Immature natural killer cell (primary cell): ENCODE data around the gene CNOT2. TPM values are rescaled to one million over a fixed set of nuclear protein-coding genes. Genes with fewer than 3 reads are reported as not detected.

Experiments
- DNase-seq, 3 donors: peaks; one replicate each; pipeline ENCODE4 v3.0.0; 2022; ENCODE audit warnings: mixed read lengths in 1 of 3
- H3K27ac Mint-ChIP-seq, 6 donors: one replicate each; pipeline ENCODE4 v1.8.0; 2020; ENCODE audit warnings: mixed read lengths in 6 of 6, mild to moderate bottlenecking in 5 of 6, inconsistent platforms in 4 of 6, moderate library complexity in 3 of 6
- H3K27me3 Mint-ChIP-seq, 3 donors: one replicate each; pipeline ENCODE4 v1.8.0; 2020 to 2021; ENCODE audit warnings: low read depth in 3 of 3, mild to moderate bottlenecking in 3 of 3, mixed read lengths in 3 of 3, moderate library complexity in 3 of 3, inconsistent platforms in 1 of 3
- H3K36me3 Mint-ChIP-seq, 3 donors: one replicate each; pipeline ENCODE4 v1.8.0; 2020; ENCODE audit warnings: mixed read lengths in 3 of 3, inconsistent platforms in 2 of 3, mild to moderate bottlenecking in 2 of 3
- H3K4me1 Mint-ChIP-seq, 2 donors: one replicate each; pipeline ENCODE4 v1.8.0; 2020; ENCODE audit warnings: inconsistent platforms in 2 of 2, mild to moderate bottlenecking in 2 of 2, mixed read lengths in 2 of 2, moderate library complexity in 1 of 2
- H3K4me3 Mint-ChIP-seq, 5 donors: one replicate each; pipeline ENCODE4 v1.8.0; 2020; ENCODE audit warnings: mild to moderate bottlenecking in 5 of 5, mixed read lengths in 5 of 5, inconsistent platforms in 3 of 5, moderate library complexity in 3 of 5
- H3K9me3 Mint-ChIP-seq, 6 donors: one replicate each; pipeline ENCODE4 v1.8.0; 2020; ENCODE audit warnings: mild to moderate bottlenecking in 6 of 6, mixed read lengths in 6 of 6, inconsistent platforms in 4 of 6, moderate library complexity in 3 of 6
- polyA plus RNA-seq, 3 donors: library from polyadenylated mRNA; unstranded; fragments of 300-500 nt; fragmentation: Illumina TruSeq; gene quantifications; one replicate each; pipeline ENCODE4 v1.2.3, GENCODE V29; 2021

The CNOT2 gene, protein sequence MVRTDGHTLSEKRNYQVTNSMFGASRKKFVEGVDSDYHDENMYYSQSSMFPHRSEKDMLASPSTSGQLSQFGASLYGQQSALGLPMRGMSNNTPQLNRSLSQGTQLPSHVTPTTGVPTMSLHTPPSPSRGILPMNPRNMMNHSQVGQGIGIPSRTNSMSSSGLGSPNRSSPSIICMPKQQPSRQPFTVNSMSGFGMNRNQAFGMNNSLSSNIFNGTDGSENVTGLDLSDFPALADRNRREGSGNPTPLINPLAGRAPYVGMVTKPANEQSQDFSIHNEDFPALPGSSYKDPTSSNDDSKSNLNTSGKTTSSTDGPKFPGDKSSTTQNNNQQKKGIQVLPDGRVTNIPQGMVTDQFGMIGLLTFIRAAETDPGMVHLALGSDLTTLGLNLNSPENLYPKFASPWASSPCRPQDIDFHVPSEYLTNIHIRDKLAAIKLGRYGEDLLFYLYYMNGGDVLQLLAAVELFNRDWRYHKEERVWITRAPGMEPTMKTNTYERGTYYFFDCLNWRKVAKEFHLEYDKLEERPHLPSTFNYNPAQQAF
- polyA plus RNA-seq, result 100 to 1,000 TPM in 2 of 3 donors, 10 to 100 TPM in 1; 84.6 to 126 (median 114) TPM

DNA sequence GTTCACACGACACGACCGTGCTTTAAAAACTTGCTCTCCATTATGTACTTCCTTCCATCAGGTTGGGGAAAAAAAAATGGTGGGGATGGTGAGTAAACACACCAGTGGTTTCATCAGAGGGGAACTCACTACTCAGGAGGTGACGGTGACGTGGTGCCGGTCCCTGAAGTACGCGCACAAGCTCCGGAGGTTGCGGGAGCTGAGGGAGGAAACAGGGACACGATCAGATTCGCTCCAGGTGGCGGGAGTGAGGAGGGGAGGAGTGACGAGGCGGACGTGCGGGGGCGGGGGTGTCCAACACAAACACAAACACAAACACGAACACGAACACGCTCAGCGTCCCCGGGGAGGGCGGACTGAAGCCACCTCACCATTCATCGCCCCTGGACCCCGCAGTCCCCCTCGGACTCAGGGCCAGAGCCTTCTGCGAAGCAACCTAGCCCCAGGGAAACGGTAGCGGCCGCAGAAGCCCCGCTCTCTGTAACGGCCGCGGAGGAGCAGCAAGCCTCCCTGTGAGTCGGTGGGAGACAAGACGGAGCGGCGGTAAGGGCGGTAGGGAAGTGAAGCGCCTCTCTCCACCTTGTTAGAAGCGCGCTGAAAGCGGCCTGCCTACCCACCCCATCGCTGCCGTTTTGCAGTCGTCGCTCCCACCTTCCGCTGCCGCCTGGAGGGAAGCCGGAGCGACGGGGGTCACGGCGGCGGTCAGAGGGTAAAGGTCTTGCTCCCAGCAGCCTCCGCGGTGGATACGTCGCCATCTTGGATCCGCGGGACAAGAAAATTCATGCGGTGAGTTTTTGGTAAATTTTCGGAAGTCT lies at the start of gene CNOT2:
Gene CNOT2 (plus strand): TSS at position 739 of the 815 bp plus-strand sequence. CDS start 34,794 bp downstream, outside the sequence.
- Mint-ChIP-seq H3K4me1 (peaks cover 69 to 80% of the 10 kb centered on the region in 2 donors), H3K36me3 (peaks cover 14 to 23% (median 21%) of the 10 kb centered on the region in 3 donors), H3K27ac (peak within 1 kb of the TSS; percentile 98 to 100 (median 99)), H3K9me3 (no peaks in the 10 kb centered on the region), H3K4me3 (peak within 1 kb of the TSS; percentile 94 to 100 (median 99)), H3K27me3 (peaks cover 22 to 31% (median 23%) of the 10 kb centered on the region in 3 donors)
- DNase-seq, result peak; percentile 86 to 91 (median 89)

DNA sequence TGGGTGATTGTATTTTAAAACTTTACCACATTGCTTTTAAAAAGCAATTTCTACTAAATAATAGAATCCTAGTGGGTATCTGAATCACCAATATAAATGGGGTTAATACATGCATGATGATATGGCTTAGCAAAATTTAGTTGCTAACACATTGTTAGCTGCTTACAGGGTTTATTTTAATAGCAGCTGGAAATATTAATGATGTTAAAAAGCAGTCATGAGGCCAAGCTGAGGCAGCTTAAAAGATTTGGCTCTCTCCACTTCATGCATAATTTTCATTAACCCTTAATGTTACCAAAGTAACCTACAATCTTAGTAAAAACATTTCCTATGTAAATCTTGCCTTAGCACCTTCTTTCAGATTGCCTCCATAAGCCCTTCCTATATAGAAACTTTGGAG lies 49.2 kb upstream of the CNOT2 start:
- Mint-ChIP-seq H3K27me3 (peaks cover 0 to 3% (median 2%) of the 10 kb centered on the region in 3 donors), H3K27ac (no peak overlapping the region), H3K36me3 (no peaks in the 10 kb centered on the region), H3K9me3 (no peaks in the 10 kb centered on the region), H3K4me3 (no peak overlapping the region), H3K4me1 (no peaks in the 10 kb centered on the region)
- no peak for DNase-seq

DNA sequence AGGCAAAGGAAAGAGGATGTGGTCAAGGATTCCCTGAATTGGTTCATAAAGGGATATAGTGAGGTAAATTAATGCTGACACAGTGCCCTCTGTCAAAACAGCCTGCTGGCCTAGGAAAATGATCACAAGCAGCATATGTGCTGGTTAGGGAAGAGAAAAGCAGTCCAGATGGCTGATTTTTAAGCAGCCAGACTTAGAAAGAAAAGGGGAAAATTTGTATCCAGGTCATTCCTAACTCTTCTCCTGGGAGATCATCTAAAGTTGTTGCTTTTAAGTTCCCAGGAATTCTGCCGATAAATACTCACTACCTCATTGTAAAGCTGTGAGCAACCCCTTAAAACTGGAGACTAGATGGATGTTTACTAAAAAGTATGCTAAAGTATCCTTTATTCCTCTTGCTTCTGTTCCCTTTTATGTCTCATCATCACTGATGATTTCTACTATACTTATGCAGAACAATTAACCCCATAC lies 46.4 kb upstream of the CNOT2 start:
- Mint-ChIP-seq H3K9me3 (no peaks in the 10 kb centered on the region), H3K4me3 (no peak overlapping the region), H3K4me1 (no peaks in the 10 kb centered on the region), H3K27me3 (peaks cover 0 to 3% (median 2%) of the 10 kb centered on the region in 3 donors), H3K36me3 (no peaks in the 10 kb centered on the region), H3K27ac (no peak overlapping the region)
- DNase-seq, result no peak

DNA sequence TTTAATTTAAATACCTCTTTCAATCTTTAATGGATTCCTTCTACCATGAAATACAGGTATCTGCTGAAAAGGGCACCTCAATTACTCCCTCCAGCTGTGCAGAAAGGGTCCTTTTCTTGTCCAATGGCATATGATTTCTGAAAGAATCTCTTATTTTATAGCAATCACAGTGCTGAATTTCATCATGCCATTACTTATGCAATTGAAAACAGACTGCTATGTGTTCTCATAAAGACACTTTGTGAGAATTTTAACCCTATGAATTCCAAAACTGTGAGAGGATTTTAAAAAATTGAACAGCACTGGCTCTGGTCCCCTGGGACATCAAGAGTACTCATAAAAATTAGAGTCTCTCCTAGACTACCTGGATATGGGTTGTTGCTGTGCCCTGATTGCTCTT lies 45.9 kb upstream of the CNOT2 start:
- Mint-ChIP-seq H3K36me3 (no peaks in the 10 kb centered on the region), H3K4me3 (no peak overlapping the region), H3K4me1 (no peaks in the 10 kb centered on the region), H3K9me3 (no peaks in the 10 kb centered on the region), H3K27ac (no peak overlapping the region), H3K27me3 (peaks cover 0 to 3% (median 2%) of the 10 kb centered on the region in 3 donors)
- no peak for DNase-seq

DNA sequence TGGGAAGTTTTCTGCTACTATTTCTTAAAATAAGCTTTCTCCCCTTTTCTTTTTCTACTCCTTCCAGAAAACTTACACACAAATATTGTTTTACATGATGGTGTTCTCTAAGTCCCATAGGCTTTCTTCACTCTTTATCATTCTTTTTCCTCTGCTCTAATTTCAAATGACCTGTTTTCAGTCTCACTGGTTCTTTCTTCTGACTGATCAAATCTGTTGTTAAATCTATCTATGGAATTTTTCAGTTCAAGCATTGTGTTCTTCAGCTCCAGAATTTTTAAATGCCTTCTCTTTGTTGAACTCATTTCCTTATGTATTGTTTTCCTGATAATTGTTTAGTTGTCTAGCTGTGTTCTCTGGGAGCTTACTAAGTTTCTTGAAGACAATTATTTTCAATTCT lies 29.5 kb upstream of the CNOT2 start:
- H3K9me3 Mint-ChIP-seq, result peaks cover 5 to 47% (median 31%) of the 10 kb centered on the region in 6 donors

DNA sequence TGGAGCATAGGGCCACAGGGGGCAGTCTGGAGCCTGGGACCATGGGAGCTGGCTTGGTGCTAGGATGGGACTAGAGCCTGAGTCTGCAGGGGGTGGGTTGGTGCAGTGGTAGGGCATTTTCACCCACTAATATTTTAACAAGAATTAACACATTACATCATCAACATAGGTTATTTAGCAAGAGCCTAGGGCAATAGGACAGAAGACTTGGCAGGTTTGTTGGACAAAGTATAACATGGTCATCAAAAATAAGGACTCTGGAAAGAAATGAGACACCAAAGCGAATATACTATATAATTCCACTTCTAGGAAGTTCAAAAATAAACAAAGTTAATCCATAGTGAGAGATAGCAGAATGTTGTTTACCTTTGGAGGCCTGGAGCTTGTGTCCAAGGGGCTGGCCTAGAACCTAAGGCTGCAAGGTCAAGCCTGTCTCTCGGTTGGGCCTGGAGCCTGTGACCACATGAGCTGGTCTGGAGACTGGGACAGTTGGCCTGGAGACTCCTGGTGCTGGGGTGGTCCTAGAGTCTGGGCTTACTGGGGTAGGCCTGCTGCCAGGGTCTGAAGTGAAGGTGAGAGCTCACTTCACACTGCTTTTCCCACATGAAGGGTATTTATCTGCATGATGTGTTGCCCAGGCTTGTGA lies 28.1 kb upstream of the CNOT2 start:
- Mint-ChIP-seq H3K27ac (no peak overlapping the region), H3K27me3 (no peaks in the 10 kb centered on the region), H3K9me3 (peaks cover 5 to 33% (median 24%) of the 10 kb centered on the region in 6 donors), H3K36me3 (peaks cover 17 to 31% (median 31%) of the 10 kb centered on the region in 3 donors), H3K4me3 (no peak overlapping the region), H3K4me1 (no peaks in the 10 kb centered on the region)
- DNase-seq, result no peak

More for the DNA sequence above, 29.5 kb upstream of the CNOT2 start:
- Mint-ChIP-seq H3K27me3 (peaks cover 0 to 2% (median 0%) of the 10 kb centered on the region in 3 donors), H3K4me3 (no peak overlapping the region), H3K27ac (no peak overlapping the region), H3K36me3 (peaks cover 27 to 38% (median 31%) of the 10 kb centered on the region in 3 donors), H3K4me1 (no peaks in the 10 kb centered on the region)
- no peak for DNase-seq

DNA sequence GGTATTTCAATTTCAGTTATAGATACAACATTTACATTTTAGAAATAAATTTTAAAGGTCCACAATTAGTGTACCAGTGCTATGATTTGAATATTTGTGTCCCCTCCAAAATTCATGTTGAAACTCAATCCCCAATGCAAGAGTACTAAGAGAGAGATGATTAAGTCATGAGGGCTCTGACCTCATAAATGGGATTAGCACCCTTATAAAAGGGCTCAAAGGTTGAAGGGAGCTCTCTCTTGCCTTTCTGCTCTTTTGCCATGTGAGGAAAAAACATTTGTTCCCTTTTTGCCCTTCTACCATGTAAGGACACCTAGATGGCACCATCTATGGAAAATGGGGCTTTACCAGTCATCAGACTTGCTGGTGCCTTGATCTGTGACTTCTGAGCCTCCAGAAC lies 25.8 kb upstream of the CNOT2 start:
- DNase-seq, result no peak
- Mint-ChIP-seq H3K36me3 (peaks cover 22 to 39% (median 38%) of the 10 kb centered on the region in 3 donors), H3K27me3 (no peaks in the 10 kb centered on the region), H3K9me3 (peaks cover 5 to 18% (median 14%) of the 10 kb centered on the region in 6 donors), H3K4me3 (no peak overlapping the region), H3K27ac (no peak overlapping the region), H3K4me1 (no peaks in the 10 kb centered on the region)

DNA sequence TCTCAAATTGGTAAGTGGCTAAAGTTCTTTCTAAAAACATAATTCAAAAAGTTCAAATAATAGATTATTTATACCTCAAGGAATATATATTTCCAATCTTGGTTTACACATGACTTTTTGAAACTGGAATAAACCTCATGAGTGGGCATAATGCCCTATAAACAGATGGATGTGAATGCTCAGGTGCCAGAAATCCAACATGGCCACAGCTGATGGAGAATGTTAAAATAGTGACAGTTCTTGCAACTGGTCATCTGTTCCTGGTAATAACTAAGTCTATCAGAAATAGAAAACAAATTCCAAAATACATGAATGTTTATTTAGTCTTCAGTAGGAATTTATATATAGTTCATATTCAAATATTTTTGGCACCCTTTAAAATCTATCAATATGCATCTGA lies 21.6 kb upstream of the CNOT2 start:
- H3K9me3 Mint-ChIP-seq, result no peaks in the 10 kb centered on the region
- no peaks in the 10 kb centered on the region for H3K4me1 Mint-ChIP-seq
- H3K4me3 Mint-ChIP-seq, result no peak overlapping the region
- H3K27me3 Mint-ChIP-seq, result no peaks in the 10 kb centered on the region
- H3K27ac Mint-ChIP-seq, result no peak overlapping the region
- no peak for DNase-seq
- H3K36me3 Mint-ChIP-seq, result peaks cover 6 to 23% (median 20%) of the 10 kb centered on the region in 3 donors

DNA sequence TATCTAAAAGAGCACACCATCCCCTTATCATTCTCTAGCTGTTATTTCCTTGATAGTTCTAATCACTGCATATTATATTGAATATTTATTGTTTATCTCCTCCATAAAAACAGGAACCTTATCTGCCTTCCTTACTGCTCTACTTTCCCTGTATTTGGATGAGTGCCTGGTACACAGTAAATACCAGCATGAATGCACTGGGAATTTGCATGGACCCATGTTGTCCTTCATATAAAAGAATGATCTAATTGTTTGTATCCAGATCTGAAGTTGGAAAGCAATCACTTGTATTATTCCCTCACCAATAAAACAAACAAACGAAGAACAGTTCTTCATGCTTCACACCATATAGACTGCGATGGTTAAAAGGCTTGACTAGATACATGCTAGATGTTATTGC lies 15.3 kb upstream of the CNOT2 start:
- H3K4me3 Mint-ChIP-seq, result no peak overlapping the region
- H3K27me3 Mint-ChIP-seq, result no peaks in the 10 kb centered on the region
- H3K27ac Mint-ChIP-seq, result no peak overlapping the region
- no peaks in the 10 kb centered on the region for H3K9me3 Mint-ChIP-seq
- peaks cover 0 to 10% (median 6%) of the 10 kb centered on the region in 3 donors for H3K36me3 Mint-ChIP-seq
- no peaks in the 10 kb centered on the region for H3K4me1 Mint-ChIP-seq
- DNase-seq, result no peak

DNA sequence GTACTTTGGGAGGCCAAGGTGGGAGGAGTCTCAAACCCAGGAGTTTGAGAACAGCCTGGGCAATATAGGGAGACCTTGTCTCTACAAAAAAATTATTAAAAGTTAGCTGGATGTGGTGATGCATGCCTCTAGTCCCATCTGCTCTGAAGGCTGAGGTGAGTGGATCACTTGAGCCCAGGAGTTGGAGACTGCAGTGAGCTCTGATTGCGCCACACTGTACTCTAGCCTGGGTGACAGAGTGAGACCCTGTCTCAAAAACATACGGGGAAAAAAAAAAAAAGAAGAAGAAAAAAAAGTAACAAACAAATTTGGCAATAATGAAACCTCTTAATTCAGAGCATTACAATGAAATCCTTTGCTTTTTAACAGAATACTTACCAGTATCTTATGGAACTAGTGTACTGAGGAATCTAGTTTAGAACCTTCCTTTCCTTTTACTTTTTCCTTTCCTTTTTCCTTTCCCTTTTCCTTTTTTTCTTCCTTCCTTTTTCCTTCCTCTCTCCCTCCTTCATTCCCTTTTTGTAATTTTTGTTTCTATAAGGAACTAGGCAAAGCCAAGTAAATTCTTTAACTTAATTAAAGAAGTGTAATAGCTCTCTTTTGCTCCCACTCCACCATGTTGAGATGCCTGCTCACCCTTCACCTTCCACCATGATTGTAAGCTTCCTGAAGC lies 12.2 kb upstream of the CNOT2 start:
- Mint-ChIP-seq H3K4me1 (no peaks in the 10 kb centered on the region), H3K4me3 (no peak overlapping the region), H3K9me3 (no peaks in the 10 kb centered on the region), H3K36me3 (peaks cover 0 to 7% (median 0%) of the 10 kb centered on the region in 3 donors), H3K27ac (peak overlapping the region in 2 of 6 donors; percentile 32 to 39), H3K27me3 (no peaks in the 10 kb centered on the region)
- DNase-seq, result no peak

DNA sequence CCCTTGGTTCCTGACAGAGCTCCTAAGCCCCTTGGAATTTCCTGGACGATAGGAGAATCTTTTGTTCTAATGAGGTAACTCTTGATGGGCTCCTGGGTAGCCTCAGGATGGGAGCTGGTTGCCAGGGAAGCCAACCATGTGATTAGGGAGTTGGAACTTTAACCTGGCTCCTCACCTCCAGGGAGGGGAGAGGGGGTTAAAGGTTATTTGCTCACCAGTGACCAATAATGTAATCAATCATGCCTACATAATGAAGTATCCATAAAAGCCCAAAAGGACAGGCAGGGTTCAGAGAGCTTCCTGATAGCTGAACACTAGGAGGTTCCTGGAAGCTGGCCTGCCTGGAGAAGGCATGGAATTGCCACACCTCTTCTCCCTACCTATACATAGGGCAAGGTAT lies 6.2 kb upstream of the CNOT2 start:
- Mint-ChIP-seq H3K27me3 (peaks cover 0 to 4% (median 3%) of the 10 kb centered on the region in 3 donors), H3K4me3 (no peak overlapping the region), H3K36me3 (peaks cover 17 to 26% (median 23%) of the 10 kb centered on the region in 3 donors), H3K27ac (no peak overlapping the region), H3K9me3 (no peaks in the 10 kb centered on the region), H3K4me1 (peaks cover 22 to 34% of the 10 kb centered on the region in 2 donors)
- DNase-seq, result no peak

DNA sequence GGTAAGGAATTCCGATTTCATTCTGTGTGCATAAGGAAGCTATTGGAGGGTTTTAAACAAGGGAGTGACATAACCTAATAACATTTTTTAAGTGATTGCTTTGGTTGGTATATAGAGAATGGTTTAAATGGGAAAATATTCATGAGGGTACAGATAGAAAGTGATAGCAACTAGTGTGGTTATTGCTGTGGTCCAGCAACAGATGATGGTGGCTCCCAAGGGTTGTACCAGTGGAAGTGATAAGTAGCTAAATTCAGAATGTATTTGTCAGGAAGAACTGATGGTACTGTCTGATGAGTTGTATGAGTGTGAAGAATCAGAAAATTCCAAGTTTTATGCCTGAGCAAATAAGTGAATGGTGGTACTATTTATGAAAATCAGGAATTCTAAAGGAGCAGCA lies 2.6 kb upstream of the CNOT2 start:
- peak overlapping the region; percentile 15 to 73 (median 53) for H3K4me3 Mint-ChIP-seq
- H3K9me3 Mint-ChIP-seq, result no peaks in the 10 kb centered on the region
- peaks cover 48 to 62% of the 10 kb centered on the region in 2 donors for H3K4me1 Mint-ChIP-seq
- DNase-seq, result peak; percentile 42 to 48 (median 43)
- H3K27ac Mint-ChIP-seq, result peak overlapping the region; percentile 79 to 100 (median 96)
- H3K36me3 Mint-ChIP-seq, result peaks cover 22 to 26% (median 23%) of the 10 kb centered on the region in 3 donors
- H3K27me3 Mint-ChIP-seq, result peaks cover 22 to 33% (median 23%) of the 10 kb centered on the region in 3 donors

DNA sequence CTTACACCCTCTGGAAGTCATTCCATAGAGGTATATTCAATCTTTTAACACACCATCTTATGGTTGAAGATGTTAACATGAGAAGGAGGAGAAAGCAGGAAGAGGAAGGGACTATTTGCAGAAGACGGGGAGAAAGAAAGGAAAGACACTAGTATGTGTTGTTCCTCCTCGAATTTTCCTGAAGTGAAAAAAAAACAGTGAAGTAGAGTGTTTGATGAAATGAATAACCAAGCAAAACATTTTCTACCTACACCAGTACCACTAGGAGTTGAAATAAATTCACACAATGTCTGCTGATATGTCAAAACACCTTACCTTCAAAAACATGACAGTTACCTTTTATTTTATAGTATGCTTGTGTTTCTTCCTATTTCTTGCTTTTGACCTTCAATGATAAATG lies 1.4 kb upstream of the CNOT2 start:
- H3K4me1 Mint-ChIP-seq, result peaks cover 59 to 73% of the 10 kb centered on the region in 2 donors
- peaks cover 19 to 26% (median 22%) of the 10 kb centered on the region in 3 donors for H3K36me3 Mint-ChIP-seq
- peak overlapping the region; percentile 98 to 100 (median 99) for H3K27ac Mint-ChIP-seq
- no peaks in the 10 kb centered on the region for H3K9me3 Mint-ChIP-seq
- peaks cover 22 to 33% (median 23%) of the 10 kb centered on the region in 3 donors for H3K27me3 Mint-ChIP-seq
- DNase-seq, result no peak
- peak overlapping the region; percentile 94 to 100 (median 97) for H3K4me3 Mint-ChIP-seq
